ENCODE results near the gene CCL18. TPM values are rescaled to one million over a fixed set of nuclear protein-coding genes. Genes with fewer than 3 reads are reported as not detected.
"Not testable (repeated sequence)": the region's sequence is repeated elsewhere in the genome, so short reads cannot be mapped to it uniquely, and the experiment has no call there.

The CCL18 gene
- total RNA-seq, 1 donor from 2014 or later = not detected

DNA sequence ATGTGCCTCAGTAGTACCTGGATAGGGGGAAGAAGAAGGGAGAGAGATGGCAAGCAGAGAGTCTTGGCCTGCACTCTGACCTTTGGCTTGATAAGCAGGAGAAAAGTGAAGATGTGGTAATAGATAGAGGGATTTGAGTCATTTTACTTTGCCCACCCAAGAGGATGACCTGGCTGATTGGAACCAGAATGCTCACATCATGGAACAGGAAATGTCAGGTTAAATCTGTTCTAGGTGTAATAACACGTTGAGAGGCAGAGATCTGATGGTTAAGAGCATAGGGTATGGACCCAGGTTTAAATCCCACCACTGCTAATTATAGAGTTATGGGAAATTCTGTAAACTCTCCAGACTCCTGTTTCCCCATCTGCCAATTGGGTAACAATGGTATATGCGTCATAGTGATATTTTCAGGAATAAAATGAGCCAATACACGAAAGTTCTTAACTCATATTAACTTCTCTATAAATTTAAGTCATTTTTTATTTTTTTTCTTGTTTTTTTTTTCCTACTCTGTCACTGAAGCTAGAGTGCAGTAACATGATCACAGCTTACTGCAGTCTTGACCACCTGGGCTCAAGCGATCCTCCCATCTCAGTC, 8.1 kb upstream of the CCL18 start:
- Mint-ChIP-seq H3K27me3 (peaks cover 23% of the 10 kb centered on the region), H3K36me3 (ENCODE audit: low read depth) (no peaks in the 10 kb centered on the region), H3K9me3 (no peaks in the 10 kb centered on the region), H3K4me3 (no peak overlapping the region), H3K27ac (no peak overlapping the region), H3K4me1 (no peaks in the 10 kb centered on the region)
- DNase-seq = no peak
- intact Hi-C loops (cut with micrococcal nuclease) = no loop called here

GRCh38 chr17:36057911-36058310, 6.2 kb upstream of the CCL18 start:
- no peaks in the 10 kb centered on the region for H3K4me1 Mint-ChIP-seq
- no peak for DNase-seq
- no peaks in the 10 kb centered on the region for H3K9me3 Mint-ChIP-seq
- no peaks in the 10 kb centered on the region for H3K36me3 Mint-ChIP-seq (ENCODE audit: low read depth)
- intact Hi-C loops (cut with micrococcal nuclease) = no loop called here
- H3K4me3 Mint-ChIP-seq = no peak overlapping the region
- H3K27me3 Mint-ChIP-seq = peaks cover 30% of the 10 kb centered on the region
- no peak overlapping the region for H3K27ac Mint-ChIP-seq

DNA sequence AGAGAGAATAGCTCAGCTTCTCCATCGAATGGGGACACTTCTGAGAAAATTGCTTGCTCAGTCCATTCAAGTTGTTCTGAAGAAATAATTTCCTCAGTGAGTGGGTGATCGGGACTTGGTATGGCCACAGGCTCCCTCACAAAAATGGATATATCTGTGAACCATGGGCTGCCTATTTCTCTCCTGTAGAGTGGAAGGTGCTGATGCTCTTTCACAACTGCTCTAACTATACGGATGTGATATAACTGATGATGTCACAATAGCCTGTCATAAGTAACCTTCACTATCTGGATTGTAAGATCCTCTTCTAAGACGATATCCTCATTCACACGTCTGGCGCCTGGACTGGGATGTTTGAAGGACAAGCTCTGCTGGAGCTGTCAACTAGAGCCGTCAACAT, 4.7 kb upstream of the CCL18 start:
- no peak overlapping the region for H3K4me3 Mint-ChIP-seq
- intact Hi-C loops (cut with micrococcal nuclease) = no loop called here
- no peaks in the 10 kb centered on the region for H3K36me3 Mint-ChIP-seq (ENCODE audit: low read depth)
- H3K27ac Mint-ChIP-seq = no peak overlapping the region
- no peak for DNase-seq
- H3K9me3 Mint-ChIP-seq = no peaks in the 10 kb centered on the region
- H3K27me3 Mint-ChIP-seq = peaks cover 32% of the 10 kb centered on the region
- no peaks in the 10 kb centered on the region for H3K4me1 Mint-ChIP-seq

GRCh38 chr17:36060816-36061215, 3.3 kb upstream of the CCL18 start:
- no peaks in the 10 kb centered on the region for H3K4me1 Mint-ChIP-seq
- intact Hi-C loops (cut with micrococcal nuclease) = no loop called here

DNA sequence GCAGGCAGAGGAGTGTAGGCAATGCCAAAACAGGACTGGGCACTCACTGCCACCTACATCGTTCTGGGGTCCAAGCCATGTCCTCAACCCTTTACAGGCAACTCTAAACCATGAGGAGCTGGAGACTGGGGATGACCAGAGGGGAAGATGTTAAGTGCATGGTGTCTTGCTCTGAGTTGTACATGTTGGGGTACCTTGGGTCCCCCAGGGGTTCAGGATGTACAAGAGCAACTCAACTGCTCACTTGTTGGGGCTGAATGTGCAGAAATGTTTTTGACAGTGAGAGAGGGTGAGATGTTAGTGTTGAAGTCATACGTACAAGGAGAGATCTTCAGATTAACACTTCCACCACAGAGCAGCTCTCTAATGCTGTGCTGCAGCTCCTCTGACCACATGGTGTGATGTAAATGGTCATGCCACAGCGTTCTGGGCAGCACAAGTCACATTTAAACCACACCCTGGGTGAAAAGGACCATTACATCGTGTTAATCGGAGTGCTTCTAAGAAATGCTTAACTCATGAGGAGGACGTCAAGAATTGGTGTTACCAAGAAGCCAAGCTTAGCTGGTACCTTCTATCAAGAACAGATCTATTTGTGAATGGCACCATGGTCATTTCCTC, 2.4 kb downstream of the CCL18 start:
- Mint-ChIP-seq H3K36me3 (ENCODE audit: low read depth) (no peaks in the 10 kb centered on the region), H3K27me3 (peaks cover 24% of the 10 kb centered on the region), H3K4me1 (no peaks in the 10 kb centered on the region), H3K4me3 (no peak overlapping the region), H3K27ac (no peak overlapping the region), H3K9me3 (no peaks in the 10 kb centered on the region)
- intact Hi-C loops (cut with micrococcal nuclease) = no loop called here
- peak; percentile 60 for DNase-seq

More at GRCh38 chr17:36060816-36061215, 3.3 kb upstream of the CCL18 start:
- Mint-ChIP-seq H3K36me3 (ENCODE audit: low read depth) (no peaks in the 10 kb centered on the region), H3K27ac (no peak overlapping the region), H3K27me3 (peaks cover 32% of the 10 kb centered on the region), H3K9me3 (no peaks in the 10 kb centered on the region), H3K4me3 (no peak overlapping the region)
- no peak for DNase-seq

GRCh38 chr17:36068524-36068923, 4.5 kb downstream of the CCL18 start:
- DNase-seq = no peak
- intact Hi-C loops (cut with micrococcal nuclease) = no loop called here
- Mint-ChIP-seq H3K4me3 (no peak overlapping the region), H3K27ac (no peak overlapping the region), H3K36me3 (ENCODE audit: low read depth) (no peaks in the 10 kb centered on the region), H3K4me1 (peaks cover 5% of the 10 kb centered on the region), H3K27me3 (peaks cover 15% of the 10 kb centered on the region), H3K9me3 (no peaks in the 10 kb centered on the region)

DNA sequence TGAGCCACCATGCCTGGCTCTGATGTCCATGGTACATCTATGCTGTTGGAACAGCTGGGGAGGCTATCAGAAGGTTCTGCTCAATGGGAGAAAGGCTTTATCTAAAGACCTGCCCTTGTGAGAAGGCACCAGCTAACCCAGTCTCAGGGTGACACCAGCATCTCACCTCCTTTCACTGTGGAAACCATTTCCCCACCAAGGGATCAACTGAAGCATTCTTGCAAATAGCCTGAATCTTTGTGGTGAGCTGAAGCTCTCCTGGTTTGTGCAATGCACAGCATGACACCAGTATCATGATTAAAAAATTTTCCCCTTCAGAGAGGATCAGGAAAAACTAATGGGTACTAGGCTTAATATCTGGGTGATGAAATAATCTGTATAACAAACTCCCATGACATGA, 5.1 kb downstream of the CCL18 start:
- DNase-seq = no peak
- intact Hi-C loops (cut with micrococcal nuclease) = no loop called here
- Mint-ChIP-seq H3K4me3 (no peak overlapping the region), H3K36me3 (ENCODE audit: low read depth) (no peaks in the 10 kb centered on the region), H3K4me1 (peaks cover 5% of the 10 kb centered on the region), H3K9me3 (no peaks in the 10 kb centered on the region), H3K27ac (no peak overlapping the region), H3K27me3 (peaks cover 14% of the 10 kb centered on the region)

DNA sequence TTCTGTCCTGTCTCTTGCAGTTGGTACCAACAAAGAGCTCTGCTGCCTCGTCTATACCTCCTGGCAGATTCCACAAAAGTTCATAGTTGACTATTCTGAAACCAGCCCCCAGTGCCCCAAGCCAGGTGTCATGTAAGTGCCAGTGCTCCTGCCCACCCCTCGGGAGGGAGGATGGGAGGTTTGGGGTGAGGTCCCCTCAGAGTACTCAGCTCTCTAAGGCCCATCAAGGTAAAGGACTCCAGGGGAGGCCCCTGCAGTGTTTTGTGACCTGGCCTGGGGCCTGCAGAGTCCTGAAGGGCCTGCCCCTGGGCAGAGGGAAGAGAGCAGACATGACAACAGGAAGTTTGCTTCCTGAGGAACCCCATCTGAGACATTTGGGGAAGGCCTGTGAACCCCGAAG, 6.4 kb downstream of the CCL18 start:
- DNase-seq = no peak
- Mint-ChIP-seq H3K27ac (no peak overlapping the region), H3K36me3 (ENCODE audit: low read depth) (no peaks in the 10 kb centered on the region), H3K4me3 (no peak overlapping the region), H3K9me3 (no peaks in the 10 kb centered on the region), H3K27me3 (peaks cover 12% of the 10 kb centered on the region), H3K4me1 (peaks cover 12% of the 10 kb centered on the region)
- intact Hi-C loops (cut with micrococcal nuclease) = loop anchor here (5.0 to 10.0 kb wide), 2 partner anchors 47 to 176 kb away; no protein-coding TSS in a partner anchor

- H3K4me3 Mint-ChIP-seq = no peak overlapping the region
- peak; percentile 21 for DNase-seq
- no peaks in the 10 kb centered on the region for H3K36me3 Mint-ChIP-seq (ENCODE audit: low read depth)
- H3K4me1 Mint-ChIP-seq = peaks cover 12% of the 10 kb centered on the region
- H3K9me3 Mint-ChIP-seq = no peaks in the 10 kb centered on the region
- H3K27me3 Mint-ChIP-seq = peaks cover 10% of the 10 kb centered on the region
- no peak overlapping the region for H3K27ac Mint-ChIP-seq
- intact Hi-C loops (cut with micrococcal nuclease) = loop anchor here (1.0 to 10.0 kb wide), 5 partner anchors 46 to 177 kb away; no protein-coding TSS in a partner anchor
These were observed 7.7 kb downstream of the CCL18 start for GRCh38 chr17:36071751-36072150.

GRCh38 chr17:36072431-36073121, 8.5 kb downstream of the CCL18 start:
- peak; percentile 87 for DNase-seq
- intact Hi-C loops (cut with micrococcal nuclease) = loop anchor here (1.0 to 10.0 kb wide), 5 partner anchors 45 to 178 kb away; no protein-coding TSS in a partner anchor
- H3K36me3 Mint-ChIP-seq (ENCODE audit: low read depth) = no peaks in the 10 kb centered on the region
- H3K4me1 Mint-ChIP-seq = peaks cover 12% of the 10 kb centered on the region
- no peak overlapping the region for H3K4me3 Mint-ChIP-seq
- no peaks in the 10 kb centered on the region for H3K9me3 Mint-ChIP-seq
- H3K27me3 Mint-ChIP-seq = peaks cover 11% of the 10 kb centered on the region
- H3K27ac Mint-ChIP-seq = no peak overlapping the region

DNA sequence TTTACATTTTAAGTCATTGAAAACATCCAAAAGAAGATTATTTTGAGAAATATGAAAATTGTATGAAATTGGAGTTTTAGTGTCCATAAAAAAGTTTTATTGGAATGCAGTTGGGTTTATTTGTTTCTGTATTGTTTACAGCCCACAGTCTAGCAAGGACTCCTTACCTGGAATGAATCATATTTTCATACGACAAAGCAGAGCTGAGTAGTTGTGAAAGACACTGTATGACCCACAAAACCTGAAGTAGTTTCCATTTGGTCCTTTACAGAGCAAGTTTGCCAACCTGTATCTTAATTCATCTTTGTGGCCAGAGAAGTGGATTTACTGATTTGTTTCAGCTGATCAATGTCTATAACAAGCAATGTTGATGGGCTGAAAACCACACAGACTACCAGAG, 10.3 kb downstream of the CCL18 start:
- Mint-ChIP-seq H3K9me3 (no peaks in the 10 kb centered on the region), H3K36me3 (ENCODE audit: low read depth) (no peaks in the 10 kb centered on the region), H3K4me3 (no peak overlapping the region), H3K4me1 (peaks cover 12% of the 10 kb centered on the region), H3K27me3 (peaks cover 17% of the 10 kb centered on the region), H3K27ac (peak overlapping the region; percentile 18)
- DNase-seq = no peak
- intact Hi-C loops (cut with micrococcal nuclease) = loop anchor here (1.0 to 10.0 kb wide), 4 partner anchors 8 to 180 kb away; partner anchors contain the start of gene CCL3

DNA sequence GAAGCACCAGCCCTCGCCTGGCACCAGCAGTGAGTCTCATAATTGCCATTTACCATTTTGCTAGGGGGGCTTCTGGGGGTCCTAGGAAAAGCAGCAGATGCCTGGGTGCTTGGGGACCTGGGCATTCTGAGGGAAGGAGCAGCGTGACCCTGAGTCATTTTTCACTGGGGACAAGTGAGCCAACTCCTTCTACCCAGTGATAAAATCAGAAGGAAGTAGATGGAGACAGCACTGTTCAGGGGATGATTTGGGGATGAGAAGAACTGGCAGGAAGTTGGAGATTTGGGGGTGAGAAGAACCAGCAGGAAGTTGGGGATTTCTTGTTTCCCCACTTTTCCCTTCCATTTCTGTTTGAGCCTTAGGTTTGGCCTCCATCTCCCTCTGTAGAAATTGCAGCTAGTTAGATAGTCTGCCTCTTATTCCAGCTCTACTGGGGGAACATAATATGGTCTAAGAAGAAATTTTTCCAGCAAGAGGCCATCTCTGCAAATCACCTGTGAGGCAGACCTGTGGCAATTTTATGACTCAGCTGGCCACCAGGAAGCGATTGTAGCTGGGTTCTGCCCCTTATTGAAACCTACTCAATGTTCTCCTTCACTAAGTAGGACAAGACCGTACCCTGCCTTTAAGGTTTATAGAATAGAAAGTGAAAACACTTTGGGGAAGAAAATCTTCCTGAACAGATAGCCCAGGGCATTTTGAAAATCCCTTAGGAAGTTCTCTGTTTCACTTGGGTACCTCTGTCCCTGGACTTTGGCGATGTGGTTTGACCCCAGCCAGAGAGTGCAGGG, 17.8 kb downstream of the CCL18 start:
- DNase-seq; H3K36me3 Mint-ChIP-seq (ENCODE audit: low read depth); H3K9me3 Mint-ChIP-seq: not testable (repeated sequence)
- peaks cover 10% of the 10 kb centered on the region for H3K27me3 Mint-ChIP-seq
- peak overlapping the region; percentile 52 for H3K4me3 Mint-ChIP-seq
- peaks cover 23% of the 10 kb centered on the region for H3K4me1 Mint-ChIP-seq
- intact Hi-C loops (cut with micrococcal nuclease) = loop anchor here (1.0 kb wide), 2 partner anchors 8 kb away; partner anchors contain the start of gene CCL3
- H3K27ac Mint-ChIP-seq = peak overlapping the region; percentile 86

GRCh38 chr17:36082482-36083120, 18.5 kb downstream of the CCL18 start:
- not testable (repeated sequence) for H3K27me3 Mint-ChIP-seq; H3K36me3 Mint-ChIP-seq (ENCODE audit: low read depth); H3K9me3 Mint-ChIP-seq
- Mint-ChIP-seq H3K4me3 (peak overlapping the region; percentile 52), H3K4me1 (peaks cover 23% of the 10 kb centered on the region), H3K27ac (peak overlapping the region; percentile 86)
- intact Hi-C loops (cut with micrococcal nuclease) = loop anchor here (1.0 kb wide), 2 partner anchors 8 kb away; partner anchors contain the start of gene CCL3
- DNase-seq = peak; percentile 86

All from activated CD4-positive, alpha-beta T cell treated with anti-CD3 and anti-CD28 coated beads, Interleukin-2, amount 10 ng/mL, durations not matched to agents 24 days and 14 days (primary cell).